GM15510 (cell line): ENCODE data around the gene LENG1.

ENCODE experiments used
- POLR2A ChIP-seq: IDR thresholded peaks from 3 replicates; pipeline ENCODE4 v1.6.1; 2011; ENCODE audit warnings: borderline replicate concordance; ENCODE audit not compliant: insufficient read length; ENCODE audit errors: extremely low read depth

LENG1 gene

DNA sequence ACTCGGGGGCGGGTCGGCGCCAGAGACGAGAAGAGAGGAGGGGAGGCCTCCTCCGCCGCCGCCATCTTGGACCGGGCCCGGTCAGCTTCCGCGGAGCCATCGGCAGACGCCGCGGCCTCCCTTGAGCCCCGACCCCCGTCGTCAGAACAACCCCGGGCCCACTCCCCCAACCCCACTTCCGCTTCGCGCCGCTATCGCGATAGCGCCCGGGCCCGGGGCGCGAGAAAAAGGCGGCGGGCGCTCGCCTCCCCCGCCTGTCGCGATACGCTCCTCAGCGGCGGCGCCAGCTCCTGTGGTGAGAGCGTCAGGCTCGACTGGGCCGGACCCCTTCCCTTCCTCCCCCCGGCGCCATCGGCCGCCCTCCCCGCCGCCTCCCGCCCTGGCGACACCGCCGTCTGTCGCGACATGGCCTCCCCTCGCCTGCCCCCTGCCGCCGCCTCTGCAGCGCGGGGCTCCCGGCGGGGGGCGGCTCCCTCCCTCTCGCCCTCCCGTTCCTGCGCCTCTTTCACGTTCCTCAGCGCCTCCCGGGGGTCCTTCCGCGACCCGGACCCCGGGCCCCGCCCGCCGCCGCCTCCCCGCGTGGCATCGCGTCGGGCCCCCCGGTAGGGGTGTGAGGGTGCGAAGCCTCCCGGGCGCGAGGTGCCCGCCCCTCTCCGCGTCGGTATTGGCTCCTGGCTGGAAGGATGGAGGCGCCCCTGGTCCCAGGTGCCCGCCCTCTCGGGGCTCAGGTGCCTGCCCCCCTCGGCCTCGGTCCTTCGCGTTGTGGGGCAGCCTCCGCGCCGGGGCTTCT is 21.6 kb downstream of the LENG1 start, which contains the start of gene CNOT3:
Gene CNOT3 (plus strand): TSS at position 64 of the 790 bp plus-strand sequence. CDS start 5,217 bp downstream, outside the sequence.
- peak; percentile 85 for TF ChIP-seq POLR2A

DNA sequence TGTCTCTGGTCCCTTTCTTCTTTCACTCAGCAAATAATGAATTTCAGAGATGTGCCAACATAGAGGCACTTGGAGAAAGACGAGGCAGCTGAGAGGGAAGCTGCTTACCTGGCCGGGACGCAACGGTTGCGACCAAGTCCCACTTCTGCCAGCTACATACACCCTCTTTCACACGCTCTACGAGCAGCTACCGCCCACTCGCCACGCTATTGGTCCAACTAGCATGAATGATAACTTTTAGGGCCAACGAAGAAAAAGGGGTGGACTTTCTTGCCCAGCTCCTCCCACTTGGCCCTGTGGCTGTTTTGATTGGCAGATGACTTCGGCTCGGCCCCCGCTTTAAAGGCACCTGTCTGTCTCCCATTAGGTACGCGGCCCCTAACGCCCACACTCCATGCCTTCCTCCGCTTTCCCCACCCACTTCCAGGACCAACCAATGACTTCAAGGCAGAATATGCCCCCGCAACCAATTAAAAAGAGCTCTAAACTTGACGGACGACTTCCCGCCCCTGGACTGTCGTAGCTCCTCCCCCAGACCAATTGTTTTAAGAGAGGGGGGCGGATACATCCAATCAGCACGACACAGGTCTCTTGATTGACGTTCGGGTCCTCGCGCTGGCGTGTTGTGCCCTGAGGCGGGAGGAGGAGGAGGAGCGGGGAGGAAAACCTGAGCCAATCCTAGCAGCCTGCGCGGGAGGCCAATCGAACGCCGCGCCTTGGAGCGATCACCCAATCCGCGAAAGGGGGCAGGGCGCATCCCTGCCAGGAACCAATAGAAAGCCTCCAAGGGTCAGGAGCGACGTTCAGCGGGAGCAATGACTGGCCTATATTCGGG is 22.4 kb downstream of the LENG1 start:
- peak; percentile 77 for TF ChIP-seq POLR2A

- no peak for TF ChIP-seq POLR2A
These were observed 23.2 kb downstream of the LENG1 start for GRCh38 chr19:54136086-54136863.

DNA sequence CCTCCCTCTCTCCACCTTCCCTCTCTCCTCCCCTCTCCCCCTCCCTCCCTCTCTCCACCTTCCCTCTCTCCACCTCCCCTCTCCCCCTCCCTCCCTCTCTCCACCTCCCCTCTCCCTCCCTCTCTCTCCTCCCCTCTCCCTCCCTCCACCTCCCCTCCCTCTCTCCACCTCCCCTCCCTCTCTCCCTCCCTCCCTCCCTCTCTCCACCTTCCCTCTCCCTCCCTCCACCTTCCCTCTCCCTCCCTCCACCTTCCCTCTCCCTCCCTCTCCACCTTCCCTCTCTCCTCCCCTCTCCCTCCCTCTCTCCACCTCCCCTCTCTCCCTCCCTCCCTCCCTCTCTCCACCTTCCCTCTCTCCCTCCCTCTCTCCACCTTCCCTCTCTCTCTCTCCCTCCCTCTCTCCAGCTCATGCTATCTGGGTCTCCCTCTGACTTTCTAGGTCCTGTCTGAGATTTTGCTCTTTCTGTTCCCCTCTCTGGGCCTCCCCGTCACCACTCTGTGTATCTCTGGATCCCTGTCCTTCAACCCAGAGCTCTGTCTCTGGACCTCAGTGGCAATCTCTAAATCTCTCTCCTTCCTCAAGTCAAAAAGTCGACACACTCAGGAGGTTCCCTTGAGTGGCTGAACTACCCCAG is 25.4 kb downstream of the LENG1 start:
- no peak for TF ChIP-seq POLR2A

DNA sequence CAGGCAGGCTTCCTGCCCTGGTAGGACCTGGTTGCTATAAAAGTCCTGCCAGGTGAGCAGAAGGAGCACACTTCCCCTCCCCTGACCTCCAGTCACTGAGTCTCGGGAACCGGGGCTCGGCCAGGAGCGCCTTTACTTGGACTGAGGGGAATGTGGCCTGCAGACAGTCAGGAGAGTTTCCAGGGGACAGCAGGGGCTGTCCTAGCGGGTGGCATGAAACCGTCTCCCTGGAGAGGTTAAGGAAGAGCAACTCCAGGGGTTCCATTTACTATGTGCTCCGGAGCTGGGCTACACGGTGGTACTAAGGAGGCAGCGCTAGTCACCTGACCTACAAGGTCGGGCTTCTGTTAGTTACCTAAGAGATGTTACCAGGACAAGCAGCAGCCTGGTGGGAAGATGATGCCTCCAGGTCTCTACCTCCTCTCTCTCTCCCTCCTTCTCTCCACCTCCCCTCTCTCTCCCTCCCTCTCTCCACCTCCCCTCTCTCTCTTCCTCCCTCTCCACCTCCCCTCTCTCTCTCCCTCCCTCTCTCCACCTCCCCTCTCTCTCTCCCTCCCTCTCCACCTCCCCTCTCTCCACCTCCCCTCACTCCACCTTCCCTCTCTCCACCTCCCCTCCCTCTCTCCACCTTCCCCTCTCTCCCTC is 26.1 kb downstream of the LENG1 start:
- no peak for TF ChIP-seq POLR2A

GRCh38 chr19:54129617-54129996 is 29.9 kb downstream of the LENG1 start:
- TF ChIP-seq POLR2A: no peak

GRCh38 chr19:54128796-54129616 is 30.5 kb downstream of the LENG1 start:
- no peak for TF ChIP-seq POLR2A

DNA sequence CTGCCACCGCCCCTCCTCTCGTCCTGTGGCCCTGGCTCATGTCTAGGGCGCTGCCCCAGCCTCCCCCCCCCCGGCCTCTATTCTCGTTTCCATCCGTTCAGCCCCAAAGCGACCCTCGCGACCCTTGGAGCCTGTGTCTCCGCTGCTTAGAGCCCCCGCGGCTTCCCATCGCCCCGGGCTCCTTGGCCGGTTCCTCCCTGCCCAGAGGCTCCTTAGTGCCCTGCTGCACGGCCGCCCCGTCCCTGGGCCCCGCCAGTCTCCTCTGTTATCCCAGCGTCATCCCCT is 31.1 kb downstream of the LENG1 start:
- TF ChIP-seq POLR2A: no peak

GRCh38 chr19:54127688-54128440 is 31.7 kb downstream of the LENG1 start:
- TF ChIP-seq POLR2A: no peak

- no peak for TF ChIP-seq POLR2A
These were observed 33.8 kb downstream of the LENG1 start for GRCh38 chr19:54125713-54126112.

DNA sequence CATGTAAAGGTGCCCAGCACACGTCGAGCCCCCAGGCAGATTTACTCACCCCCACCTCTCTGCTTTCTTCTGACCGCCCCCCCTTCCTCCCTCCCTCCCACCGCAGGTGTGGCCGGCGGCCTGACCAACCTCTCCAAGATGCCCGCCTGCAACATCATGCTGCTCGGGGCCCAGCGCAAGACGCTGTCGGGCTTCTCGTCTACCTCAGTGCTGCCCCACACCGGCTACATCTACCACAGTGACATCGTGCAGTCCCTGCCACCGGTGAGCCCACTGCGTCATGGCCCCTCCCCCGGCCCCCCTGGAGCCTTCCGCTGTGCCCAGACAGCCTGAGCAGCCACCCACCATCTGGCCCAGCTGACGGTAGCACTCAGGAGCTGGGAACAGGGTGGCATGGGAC is 35.1 kb downstream of the LENG1 start:
- TF ChIP-seq POLR2A: no peak

GRCh38 chr19:54123682-54124081 is 35.8 kb downstream of the LENG1 start:
- TF ChIP-seq POLR2A: no peak

DNA sequence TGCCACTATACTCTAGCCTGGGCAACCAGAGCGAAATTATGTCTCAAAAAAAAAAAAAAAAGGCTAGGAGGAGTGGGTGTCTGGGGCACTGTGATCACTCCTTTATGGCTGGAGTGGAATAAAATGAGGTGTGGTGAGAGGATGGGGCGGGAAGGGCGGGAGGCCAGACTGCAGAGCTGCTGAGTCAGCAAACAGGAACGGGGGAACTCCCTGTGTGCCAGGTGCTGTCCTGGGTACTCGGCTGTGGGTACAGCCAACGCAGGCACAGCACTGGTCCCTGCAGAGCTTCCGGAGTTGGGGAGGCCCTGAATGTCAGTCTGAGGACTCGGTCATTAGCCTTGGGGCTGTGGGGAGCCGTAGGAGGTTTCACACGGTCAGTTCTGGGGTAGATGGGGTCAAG is 38.3 kb downstream of the LENG1 start:
- no peak for TF ChIP-seq POLR2A
